ENCODE results near the gene OR2Z1.

Gene OR2Z1, protein sequence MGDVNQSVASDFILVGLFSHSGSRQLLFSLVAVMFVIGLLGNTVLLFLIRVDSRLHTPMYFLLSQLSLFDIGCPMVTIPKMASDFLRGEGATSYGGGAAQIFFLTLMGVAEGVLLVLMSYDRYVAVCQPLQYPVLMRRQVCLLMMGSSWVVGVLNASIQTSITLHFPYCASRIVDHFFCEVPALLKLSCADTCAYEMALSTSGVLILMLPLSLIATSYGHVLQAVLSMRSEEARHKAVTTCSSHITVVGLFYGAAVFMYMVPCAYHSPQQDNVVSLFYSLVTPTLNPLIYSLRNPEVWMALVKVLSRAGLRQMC

DNA sequence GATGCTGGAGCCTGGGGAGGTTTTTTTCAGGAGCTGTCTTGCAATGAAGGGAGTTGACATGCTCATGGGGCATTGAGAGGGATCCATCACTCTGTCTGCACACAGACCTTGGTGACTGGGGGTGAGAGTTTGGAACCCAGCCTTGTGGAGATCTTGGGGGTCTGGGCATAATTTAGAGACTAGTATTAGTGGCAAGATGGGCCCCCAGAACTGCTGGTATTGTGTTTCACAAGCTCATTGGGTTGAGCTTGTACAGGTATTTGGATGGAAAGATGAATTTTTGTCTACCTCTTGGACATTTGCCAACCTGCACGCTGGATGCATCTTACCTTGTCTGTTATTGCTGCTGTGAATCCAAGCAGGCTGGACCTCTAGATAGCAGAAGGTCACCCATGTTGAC is at the start of gene OR2Z1:
TSS of gene OR2Z1 (plus strand) at position 301 of the 400 bp plus-strand sequence. CDS start 9,395 bp downstream, outside the sequence.
- DNase-seq (ENCODE audit: low read depth) = no peak

DNA sequence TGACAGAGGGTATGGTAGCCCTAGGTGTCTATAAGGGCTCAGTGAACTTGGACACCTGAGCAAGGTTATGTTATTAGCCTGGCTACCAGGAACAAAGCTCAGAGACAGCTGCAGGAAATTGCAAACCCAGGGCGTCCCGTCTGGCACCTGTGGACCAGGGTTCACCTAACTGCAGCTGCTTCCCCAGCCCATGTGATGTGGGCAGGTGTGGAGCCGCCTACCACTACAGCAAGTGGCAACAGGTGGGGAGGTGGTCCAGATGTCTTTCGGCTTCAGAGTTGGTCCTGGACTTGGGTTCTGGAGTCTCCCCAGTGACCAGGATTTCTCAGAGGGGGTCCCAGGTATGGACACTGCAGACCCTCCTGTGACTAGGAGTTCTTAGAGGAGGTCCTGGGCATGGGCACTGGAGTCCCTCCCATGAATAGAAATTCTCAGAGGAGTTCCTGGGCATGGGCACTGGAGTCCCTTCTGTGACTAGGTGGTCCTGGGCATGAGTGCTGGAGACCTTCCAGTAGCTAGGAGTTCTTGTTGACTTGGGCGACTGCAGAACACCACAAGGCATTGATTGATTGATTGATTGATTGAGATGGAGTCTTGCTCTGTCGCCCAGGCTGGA is 48.0 kb upstream of the OR2Z1 start:
- DNase-seq (ENCODE audit: low read depth) = no peak

DNA sequence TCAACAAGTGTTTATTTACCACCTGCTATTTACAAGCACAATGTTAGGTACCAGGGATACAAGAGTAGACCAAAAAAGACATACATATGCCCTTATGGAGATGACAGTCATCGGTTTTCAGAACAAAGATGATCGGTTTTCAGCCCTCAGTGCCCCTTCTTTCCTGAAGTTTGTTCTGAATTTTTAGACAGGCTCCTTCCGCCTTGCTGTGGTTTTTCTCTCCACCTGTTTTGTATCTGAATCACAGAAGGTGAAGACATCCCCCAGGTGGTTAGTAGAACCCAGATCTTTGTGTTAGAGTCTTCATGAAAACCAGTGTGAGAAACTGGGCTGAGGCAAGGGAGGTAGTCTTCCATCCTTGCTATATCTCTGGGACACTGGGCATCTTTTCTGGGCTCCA is 46.4 kb upstream of the OR2Z1 start:
- no peak for DNase-seq (ENCODE audit: low read depth)

DNA sequence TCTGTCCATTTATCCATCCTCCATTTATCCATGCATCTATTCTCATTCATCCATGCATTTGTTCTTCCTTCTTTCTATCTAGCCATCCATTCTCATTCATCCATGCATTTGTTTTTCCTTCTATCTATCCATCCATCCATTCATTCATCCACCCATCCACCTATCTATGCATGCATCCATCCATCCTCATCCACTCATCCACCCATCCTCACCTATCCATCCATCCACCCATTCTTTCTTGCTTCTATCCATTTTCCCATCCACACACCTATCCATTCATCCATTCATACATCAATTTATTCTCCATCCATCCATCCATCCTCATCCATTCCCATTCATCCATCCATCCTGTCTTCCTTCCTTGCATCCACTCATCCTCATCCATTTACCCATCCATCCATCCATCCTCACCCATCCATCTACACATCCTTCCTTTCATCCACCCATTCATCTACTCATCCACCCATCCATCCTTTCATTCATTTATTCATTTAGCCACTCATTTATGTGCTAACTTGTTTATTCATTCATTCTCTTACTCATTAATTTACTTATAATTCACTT is 43.1 kb upstream of the OR2Z1 start:
- DNase-seq (ENCODE audit: low read depth) = no peak

DNA sequence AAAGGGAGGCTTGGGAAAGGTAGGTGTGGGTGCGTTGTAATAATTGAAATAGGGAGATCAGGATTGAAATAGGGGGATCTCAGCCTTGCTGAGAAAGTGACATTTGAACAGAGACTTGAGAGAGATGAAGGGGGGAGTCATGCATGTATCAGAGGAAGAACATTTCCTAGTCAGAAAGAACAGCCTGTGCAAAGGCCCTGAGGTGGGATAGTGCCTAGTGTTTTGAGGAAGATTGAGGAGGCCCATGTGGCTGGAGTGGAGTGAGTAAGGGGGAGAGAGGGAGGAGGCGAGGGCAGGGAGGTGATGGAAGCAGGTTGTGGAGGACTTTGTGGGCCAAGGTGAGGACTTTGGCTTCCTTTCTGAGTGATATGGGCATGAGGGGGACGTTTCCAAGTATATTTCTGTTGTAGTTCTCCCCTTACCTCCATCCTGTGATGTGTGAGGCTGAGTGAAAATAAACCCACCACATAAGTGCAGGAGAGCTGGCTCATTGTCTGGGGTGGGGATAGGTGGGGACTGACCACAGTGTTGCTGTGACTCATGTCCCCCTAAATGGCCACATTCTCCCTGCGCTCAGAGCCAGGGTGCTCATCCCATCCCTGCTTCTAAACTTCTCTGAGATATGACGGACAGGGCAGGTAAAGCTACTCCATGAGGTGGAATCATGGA is 40.6 kb upstream of the OR2Z1 start:
- DNase-seq (ENCODE audit: low read depth) = no peak

DNA sequence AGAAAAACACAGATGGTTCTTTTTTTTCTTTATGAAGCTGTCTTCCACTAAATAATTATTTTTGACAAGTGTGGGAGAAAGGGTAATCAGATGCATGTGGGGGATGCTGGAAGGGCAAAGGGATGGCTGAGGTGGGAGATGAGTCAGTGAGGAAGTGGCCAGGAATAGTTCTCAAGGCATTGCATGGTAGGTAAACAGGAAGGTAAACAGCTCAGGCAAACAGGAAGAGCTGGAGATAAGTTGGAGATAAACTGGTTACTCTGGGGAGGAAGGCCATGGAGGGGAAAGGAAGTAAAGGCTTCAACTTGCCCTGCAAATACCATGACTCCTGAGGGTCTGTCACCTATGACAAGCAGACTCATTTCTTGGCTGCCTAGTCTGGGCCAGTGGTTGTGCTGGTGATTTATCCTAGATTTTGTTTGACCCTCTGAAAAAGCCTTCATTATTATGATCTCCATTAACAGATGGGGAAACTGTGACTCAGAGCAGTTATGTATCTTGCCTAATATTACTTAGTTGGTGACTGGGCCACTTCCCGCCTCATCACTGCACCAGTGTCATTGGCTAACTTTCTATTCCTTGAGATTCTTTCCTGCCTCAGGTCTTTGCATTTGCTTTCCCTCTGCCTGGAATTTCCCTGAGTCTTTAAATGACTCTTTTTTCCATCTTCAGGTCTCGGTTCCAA is 39.9 kb upstream of the OR2Z1 start:
- no peak for DNase-seq (ENCODE audit: low read depth)

DNA sequence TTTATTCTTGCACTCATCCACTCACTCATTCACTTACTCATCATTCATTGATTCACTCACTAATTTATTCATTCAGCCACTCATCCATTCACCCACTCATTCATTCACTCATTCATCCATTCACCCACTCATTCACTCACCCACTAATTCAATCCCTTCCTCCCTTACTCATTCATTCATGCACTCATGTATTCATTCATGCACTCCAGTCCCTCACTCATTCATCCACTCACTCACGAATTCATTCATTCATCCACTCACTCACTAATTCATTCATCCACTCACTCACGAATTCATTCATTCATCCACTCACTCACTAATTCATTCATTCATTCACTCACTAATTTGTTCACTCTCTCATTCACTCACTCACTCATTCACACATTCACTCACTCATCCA is 39.0 kb upstream of the OR2Z1 start:
- DNase-seq (ENCODE audit: low read depth) = no peak

DNA sequence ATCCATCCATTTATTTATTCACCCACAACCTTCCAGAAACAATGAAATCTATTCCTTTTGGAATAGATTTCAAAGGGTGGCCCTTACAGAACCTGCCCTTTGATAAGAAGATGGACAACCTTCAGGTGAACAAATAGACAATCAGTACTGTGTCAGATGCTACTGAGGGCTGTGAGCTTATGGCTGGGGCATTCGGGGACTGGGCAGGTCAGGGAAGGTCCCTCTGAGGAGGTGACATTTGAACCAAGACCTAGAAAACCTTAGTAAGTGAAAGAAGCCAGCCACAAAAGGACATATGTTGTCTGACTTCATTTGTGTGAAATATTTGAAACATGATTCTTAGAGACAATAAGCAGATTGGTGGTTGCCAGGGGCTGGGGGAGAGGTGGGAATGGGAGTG is 38.5 kb upstream of the OR2Z1 start:
- DNase-seq (ENCODE audit: low read depth) = no peak

DNA sequence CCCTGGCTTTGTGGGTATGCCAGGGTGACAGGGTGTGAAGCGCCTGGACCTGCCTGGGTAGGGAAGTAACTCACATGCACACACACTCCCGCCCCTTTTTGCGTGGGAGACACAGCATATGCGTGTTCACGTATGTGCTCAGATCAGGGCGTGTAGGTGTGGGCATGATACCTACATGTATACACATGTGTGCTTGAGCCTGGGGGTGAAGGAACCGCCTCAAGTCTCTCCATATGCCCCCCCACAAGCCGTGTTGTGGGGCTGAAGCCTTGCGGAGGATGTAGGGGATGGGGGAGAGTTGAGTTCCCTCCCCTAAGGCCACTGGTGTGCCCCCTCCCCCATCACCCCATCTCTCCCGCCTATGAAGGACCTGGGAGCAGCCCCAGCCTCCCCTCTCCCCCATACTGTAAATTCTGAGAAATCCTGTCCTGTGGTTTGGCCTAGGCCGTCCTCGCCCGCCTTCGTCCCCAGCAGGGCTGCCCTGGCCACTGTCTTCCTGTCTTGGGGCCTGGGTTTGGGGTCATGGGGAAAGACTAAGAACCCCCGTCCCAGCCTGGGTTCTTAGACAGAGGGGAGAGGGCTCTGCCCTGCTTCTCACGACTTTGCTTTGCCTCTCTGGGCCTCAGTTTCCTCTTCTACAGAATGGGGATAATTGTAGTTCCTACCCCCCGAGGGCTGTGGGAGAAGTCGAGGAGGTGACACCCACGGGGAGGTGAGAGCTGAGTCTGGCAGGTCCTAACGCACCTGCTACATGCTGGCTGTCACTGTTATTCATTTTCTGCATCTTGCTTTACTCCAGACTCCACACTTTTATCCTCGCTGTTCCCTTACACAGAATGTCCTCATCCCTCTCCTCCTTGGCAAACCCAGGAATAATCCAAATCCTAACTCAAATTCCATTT is 37.2 kb upstream of the OR2Z1 start:
- no peak for DNase-seq (ENCODE audit: low read depth)

DNA sequence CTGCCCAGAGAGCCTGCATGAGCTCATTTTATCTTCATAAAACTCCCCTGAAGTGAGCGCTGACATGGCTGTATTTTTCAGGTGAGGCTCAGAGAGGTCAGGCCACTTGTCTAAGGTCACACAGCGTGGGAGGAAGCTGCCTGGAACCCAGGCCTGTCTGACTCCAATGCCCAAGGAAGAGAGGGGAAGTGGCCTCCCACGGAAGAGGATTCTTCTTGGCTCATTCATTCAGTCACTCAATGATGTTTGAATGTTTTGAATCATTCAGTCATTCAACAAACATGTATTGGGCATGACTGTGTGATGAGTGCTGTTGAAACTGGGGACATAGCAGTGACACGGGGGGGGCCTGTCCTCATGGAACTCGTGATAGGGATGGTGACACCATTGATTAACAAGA is 34.9 kb upstream of the OR2Z1 start:
- no peak for DNase-seq (ENCODE audit: low read depth)

DNA sequence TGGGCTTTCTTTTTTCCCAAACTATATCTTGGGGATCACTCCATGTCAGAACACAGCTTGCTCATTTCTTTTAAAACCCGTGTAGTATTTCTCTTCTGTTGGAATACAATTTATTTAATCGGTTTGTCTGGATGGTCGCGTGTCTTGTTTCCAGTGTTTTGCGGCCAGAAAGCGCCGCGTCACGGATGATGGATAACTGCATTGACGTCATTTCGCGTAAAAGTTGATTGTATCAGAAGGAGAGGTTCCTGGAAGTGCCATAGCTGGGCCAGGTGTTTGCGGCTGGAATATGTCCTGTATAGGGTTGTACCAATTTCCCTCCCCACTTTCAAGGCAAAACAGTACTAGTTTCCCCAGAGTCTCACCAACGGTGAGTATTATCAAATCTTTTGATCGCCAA is 32.5 kb upstream of the OR2Z1 start:
- DNase-seq (ENCODE audit: low read depth) = no peak

DNA sequence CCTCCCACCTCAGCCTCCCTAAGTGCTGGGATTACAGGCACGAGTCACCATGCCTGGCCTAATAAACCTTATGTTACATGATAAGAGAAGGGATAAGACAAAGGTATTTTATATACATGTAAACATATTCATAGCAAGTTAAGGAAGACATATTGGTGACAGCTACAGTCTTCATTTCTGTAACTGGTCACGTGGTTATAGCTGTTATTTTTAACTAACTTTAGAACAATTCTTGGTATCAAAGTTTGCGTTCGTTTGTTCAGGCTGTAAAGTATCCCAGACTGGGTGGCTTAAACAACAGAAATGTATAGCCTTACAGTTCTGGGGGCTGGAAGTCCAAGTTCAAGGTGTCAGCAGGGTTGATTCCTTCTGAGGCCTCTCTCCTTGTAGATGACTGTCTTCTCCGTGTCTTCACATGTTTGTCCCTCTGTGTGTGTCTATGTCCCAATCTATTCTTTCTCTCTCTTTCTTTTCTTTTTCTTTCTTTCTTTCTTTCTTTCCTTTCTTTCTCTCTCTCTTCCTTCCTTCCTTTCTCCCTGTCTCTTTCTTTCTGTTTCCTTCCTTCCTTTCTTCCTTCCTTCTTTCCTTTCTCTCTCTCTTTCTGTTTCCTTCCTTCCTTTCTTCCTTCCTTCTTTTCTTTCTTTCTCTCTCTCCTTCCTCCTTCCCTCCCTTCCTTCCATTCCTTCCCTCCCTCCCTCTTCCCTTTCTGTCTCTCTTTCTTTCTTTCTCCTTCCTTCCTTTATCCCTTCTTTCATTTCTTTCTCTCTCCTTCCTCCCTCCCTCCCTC is 30.5 kb upstream of the OR2Z1 start:
- DNase-seq (ENCODE audit: low read depth) = no peak

DNA sequence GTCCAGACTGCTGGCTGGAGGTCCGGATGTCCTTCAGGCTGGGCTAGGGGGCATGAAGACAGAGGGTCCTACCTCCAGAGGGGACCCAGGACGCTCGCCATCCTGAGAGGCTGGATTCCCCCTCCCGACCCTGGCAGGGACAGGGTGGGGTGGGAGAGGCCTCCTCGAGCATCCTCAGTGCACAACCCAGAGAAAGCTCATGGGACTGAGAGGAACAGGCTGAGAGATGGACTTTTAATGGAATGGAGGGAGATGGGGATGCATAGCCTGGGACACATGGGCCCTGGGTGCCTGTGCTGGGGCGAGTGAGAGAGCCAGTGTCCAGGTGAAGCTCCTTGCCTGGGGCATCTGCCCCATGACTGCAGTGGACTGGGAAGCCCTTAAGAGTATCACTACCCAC is 25.9 kb upstream of the OR2Z1 start:
- no peak for DNase-seq (ENCODE audit: low read depth)

DNA sequence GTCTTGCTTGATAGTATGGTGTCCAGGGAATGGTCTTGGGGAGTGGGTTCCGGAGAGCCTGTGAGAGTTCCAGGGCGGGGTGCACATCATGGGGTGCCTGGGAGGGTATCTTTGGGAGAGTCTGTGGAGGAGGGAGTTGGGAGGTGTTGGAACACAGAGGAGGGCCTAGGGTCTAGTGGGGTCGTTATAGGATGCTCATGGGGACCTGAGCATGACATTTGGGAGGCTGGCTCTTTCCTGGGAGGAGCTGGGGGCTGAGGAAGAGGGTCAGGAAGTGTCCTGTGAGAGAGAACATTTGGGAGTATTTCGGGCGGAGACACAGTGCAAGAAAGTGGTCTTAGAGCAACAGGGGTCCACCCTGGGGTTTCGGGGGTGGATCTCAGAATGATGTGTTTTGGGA is 25.5 kb upstream of the OR2Z1 start:
- no peak for DNase-seq (ENCODE audit: low read depth)

DNA sequence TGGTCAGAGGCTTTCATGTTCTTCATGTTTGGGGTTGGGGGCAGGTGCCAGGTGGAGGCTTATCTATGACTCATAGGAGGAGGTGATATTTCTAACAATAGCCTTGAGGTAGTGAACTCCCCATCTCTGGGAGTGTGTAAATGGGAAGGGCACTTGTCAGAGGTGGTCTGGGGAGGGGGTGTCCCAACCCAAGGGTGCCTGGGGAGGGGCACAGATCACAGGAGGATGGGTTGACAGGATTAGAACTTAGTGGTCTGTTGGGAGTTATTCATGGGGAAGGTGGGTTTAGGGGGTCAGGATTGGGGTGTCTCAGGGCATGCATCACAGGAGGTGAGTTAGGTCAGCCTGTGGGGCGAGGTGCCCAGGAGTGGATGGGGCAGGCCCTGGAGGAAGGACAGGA is 24.4 kb upstream of the OR2Z1 start:
- DNase-seq (ENCODE audit: low read depth) = peak; percentile 29

DNA sequence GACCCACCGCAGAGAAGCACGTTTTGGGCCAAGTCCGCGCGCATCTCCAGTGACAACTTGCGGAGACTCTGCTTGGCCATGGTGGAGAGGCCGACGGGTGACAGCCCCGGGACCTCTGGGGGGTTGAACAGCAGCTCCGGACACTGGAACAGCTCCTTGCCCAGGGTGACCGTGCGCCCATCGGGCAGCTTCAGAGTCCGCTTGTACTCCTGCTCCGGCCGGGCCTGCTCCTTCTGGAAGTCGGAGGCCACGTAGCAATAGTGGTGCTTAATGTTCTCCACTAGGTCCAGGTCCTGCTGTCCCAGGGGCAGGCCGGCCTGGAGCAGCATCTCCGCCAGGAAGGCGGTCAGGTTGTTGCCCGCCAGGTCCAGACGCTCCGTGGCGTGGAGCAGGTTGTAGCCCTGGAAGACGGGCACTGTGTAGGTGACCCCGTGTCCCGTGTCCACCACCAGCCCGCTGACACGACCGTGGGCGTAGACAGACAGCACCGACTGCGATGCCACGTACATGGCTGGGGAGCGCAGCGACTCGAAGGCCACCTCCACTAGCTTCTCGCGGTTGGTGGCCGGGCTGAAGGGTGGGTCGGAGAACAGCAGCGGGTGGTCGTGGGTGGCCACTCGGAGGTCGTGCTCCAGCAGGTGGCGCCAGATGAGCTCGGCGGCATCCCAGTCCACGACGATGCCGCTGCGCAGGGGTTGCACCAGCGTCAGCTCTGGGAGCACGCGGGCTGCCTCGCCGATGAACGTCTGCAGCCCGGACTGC is 23.6 kb upstream of the OR2Z1 start:
- DNase-seq (ENCODE audit: low read depth) = no peak

DNA sequence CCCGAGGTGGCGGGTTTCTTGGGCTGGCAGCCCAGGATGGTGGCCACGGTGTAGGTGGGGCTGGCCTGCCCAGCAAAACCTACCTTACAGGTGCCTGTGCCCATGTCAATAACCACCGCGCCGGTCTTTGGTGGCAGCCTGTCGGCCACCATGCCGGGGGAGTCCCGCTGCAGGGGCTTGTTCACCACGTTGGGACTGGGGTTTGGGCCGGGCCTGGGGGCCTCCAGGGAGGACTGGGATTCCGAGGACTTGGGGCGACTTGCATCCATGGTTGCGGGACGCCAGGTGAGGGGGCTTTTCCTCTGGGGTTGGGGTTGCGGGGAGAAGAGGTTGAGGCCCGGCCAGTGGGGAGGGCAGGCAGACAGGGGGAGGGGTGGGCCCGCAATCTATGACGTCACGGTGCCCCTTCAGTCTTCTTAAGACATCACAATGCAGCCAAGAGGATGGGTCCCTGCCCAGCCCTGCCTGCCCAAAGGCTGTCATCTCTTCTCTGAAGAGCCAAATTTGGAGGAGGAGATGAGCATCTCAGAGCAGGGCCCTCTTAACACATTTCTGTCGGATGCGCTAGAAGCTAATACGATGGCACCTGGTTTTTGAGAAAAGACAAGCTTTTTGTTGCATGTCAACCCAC is 22.9 kb upstream of the OR2Z1 start, which contains the start of gene ACTL9:
TSS of gene ACTL9 (minus strand) at position 363 of the 631 bp plus-strand sequence. CDS start at position 269, 94 bp downstream.
- DNase-seq (ENCODE audit: low read depth) = no peak

DNA sequence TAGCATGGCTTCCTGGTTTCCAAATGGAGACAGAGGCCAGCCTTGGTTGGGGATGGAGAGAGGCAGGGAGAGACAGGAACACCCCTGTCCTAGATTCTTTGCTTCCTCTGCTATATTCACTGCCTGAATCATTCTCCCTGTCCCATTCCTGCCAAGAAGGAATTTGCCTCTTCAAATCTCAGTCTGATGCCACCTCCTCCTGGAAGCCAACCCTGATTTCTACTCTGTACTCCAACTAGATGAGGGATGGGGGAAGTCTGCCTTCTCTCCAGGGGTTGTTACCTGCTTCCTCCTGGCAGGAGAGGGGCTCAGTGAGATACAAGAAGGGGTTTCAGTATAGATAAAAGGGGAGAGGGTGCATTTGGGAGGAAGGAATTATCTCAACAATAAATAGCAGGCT is 21.5 kb upstream of the OR2Z1 start:
- no peak for DNase-seq (ENCODE audit: low read depth)

DNA sequence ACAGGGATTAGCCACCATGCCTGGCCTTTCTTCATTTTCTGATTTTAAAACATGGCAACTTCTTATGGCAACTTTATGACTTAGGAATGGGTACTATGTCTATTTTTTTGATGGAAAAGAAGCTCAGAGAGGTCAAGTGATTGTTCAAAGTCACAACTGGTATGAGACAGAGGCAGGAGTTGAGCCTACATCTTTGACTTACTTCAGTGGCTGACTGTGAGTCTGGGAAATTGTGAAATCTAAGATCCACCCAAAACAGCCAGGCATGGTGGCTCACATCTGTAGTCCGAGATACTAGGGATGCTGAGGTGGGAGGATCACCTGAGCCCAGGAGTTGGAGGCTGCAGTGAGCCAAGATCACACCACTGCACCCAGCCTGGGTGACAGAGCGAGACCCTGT is 20.5 kb upstream of the OR2Z1 start:
- no peak for DNase-seq (ENCODE audit: low read depth)

Measured in stimulated activated CD4-positive, alpha-beta T cell treated with anti-CD3 and anti-CD28 coated beads, Interleukin-2, amount 100 ng/mL, for 4 hours (primary cell).